Nasal cavity respiratory epithelium epithelial cell of viscerocranial mucosa (primary cell): ENCODE measurements around the gene AFAP1L1. TPM values are rescaled to one million over a fixed set of nuclear protein-coding genes. Genes with fewer than 3 reads are reported as not detected.

Experiments used
- total RNA-seq: library from RNA; depleted of rRNA; stranded (reverse); fragments of >200 nt; gene quantifications from 2 replicates; pipeline ENCODE4 v1.2.3, GENCODE V29; 2014

Gene AFAP1L1
- total RNA-seq: 17.2 and 46.1 TPM in 2 replicates

DNA sequence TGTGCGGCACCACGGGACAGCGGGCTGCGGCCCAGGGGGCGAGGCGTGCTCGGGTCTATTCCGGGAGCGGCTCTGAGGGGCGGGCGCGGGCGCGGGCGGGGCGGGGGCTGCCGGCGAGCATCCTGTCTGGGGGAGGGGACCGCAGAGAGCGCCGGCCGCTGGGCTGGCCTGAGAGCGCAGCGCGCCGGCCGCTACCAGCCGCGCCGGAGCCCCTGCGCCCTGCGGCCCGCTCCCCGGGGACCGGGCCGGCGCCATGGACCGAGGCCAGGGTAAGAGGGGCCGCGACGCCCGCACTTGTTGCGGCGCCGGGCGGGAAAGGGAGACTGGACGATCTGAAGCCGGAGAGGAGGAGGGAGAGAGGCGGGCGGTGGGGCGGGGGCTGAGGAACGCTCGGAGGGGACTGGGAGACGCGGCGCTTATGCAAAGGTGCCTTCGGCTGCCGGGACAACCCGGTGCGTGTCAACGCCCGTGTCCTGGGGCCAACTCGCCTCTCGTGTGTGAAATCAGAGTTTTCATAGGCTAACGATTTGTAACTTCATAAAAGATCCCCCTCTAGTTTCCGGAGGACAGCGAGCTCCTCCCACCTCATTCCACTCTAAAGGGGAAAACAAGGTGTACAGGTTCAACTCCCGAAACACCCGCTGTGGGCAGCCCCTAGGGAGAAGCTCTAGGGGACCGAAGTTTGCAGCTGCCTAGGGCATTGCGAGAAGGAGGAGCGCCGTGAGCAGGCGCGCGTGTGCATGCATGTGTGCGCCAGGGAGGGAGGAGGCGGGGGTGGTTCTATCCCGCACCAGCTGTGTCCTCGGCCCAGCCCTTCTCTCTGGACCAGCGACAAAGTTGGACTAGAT lies at the start of gene AFAP1L1:
TSS of gene AFAP1L1 (plus strand) at position 144 of the 848 bp plus-strand sequence. CDS start at position 254, 110 bp downstream.

GRCh38 chr5:149345147-149345891 lies 73.7 kb downstream of the AFAP1L1 start, which contains the start of gene GRPEL2:
TSS of gene GRPEL2 (plus strand) at chr5:149345499. CDS start at chr5:149345540, 41 bp downstream.

DNA sequence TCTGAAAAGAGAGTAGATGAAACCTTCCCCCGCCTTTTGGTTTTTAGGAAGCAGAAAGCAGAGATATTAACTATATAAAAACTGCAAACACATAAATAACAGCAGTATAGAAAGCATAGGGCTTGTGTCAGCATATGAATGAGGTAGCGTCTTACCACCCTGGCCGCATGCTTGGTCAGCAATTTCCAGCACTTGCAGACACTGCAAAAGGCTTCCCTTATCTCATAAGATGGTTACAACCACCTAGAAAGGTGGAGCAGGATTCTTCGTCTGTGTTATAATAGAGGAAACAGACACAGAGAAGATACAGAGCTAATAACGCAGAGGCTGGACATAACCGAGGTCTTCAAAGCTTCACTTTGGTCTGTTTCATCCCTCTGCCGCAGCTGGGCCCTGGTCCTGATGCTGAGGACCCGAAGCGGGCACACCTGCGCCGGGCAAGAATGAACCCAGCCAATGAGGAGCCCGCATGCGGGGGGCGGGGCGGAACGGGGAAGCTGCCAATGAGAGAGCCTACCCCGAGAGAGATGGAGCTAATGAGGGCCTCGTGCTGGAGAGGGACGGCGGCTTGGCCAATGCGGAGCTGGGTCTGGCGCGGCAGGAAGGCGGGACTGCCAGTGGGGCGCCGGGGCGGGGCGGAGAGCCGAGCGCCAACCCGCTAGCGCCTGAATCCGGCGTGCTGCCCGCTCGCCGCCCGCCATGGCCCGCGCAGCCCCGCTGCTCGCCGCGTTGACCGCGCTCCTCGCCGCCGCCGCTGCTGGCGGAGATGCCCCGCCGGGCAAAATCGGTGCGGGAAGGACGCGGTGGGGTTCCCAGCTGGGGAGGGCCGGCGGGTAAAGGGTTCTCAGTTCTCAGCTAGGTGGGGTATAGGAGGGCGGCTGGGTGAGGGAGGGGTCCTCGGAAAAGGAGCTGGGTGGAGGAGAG lies 86.0 kb downstream of the AFAP1L1 start, which contains the start of gene PCYOX1L:
TSS of gene PCYOX1L (plus strand) at position 677 of the 924 bp plus-strand sequence. CDS start at position 700, 23 bp downstream.

GRCh38 chr5:149379177-149379761 lies 107.6 kb downstream of the AFAP1L1 start, which contains the start of gene IL17B:
TSS of gene IL17B (minus strand) at chr5:149379292. CDS start at chr5:149379225, 67 bp downstream.

Other genes with a start within 250 kb of the AFAP1L1 start
- gene SH3TC2, start 208.8 kb upstream of the AFAP1L1 start, total RNA-seq: 5.1 and 6.0 TPM in 2 replicates
- 7.7 and 11.3 TPM in 2 replicates for gene ABLIM3, start 130.4 kb upstream of the AFAP1L1 start, total RNA-seq
- gene GRPEL2, start 73.6 kb downstream of the AFAP1L1 start, total RNA-seq: 51.9 and 85.4 TPM in 2 replicates
- gene PCYOX1L, start 86.2 kb downstream of the AFAP1L1 start, total RNA-seq: 10.3 and 12.3 TPM in 2 replicates
- not detected in 2 replicates for gene IL17B, start 107.4 kb downstream of the AFAP1L1 start, total RNA-seq